HG02970 (cell line): ENCODE measurements around the gene NCBP3.
"Not testable (repeated sequence)": the region's sequence is repeated elsewhere in the genome, so short reads cannot be mapped to it uniquely, and the experiment has no call there.

ENCODE experiments used
- ATAC-seq: cut with Tn5 transposase; IDR thresholded peaks from one replicate; pipeline ENCODE4 v1.9.1; 2021; ENCODE audit warnings: mild to moderate bottlenecking, moderate library complexity, moderate number of reproducible peaks; ENCODE audit not compliant: unreplicated experiment, low FRiP score

Gene NCBP3

DNA sequence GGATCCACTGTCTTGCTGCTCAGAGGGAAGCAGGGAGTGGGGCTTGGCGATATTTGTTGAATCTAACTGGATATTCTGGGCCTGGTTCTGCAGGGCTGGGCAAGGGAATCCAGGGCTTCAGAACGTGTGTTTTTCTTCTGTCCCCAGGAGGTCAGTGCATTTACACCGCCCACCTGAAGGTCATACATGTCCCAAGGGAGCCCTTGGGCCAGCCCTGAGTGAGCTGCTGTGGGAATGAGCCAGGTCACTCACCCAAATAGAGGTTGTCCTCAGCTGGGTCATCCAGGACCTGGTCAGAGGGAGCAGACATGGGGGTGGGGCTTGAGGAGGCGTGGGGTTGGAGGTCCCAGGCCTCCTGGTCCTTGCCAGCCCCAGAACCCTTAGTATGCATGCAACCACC is 36.2 kb upstream of the NCBP3 start:
- ATAC-seq, result no peak

DNA sequence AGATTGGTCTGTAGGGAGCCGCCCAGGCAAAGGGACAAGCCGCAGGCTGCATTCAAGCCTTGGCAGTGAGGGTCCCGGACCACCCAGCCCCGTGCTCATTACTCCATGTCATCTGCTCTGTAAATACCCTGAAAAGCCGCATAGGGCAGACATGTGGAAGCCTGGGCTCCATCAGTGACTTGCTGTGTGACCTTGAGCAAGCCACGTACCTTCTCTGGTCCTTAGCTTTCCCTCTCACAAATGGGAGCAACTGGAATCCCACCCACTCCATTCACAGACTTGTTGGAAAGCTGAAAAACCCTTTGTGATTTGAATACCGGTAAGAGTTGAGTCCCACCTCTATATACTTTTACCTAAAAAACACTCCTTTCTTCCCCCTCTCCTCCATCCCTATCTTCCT is 34.9 kb upstream of the NCBP3 start:
- ATAC-seq, result no peak

DNA sequence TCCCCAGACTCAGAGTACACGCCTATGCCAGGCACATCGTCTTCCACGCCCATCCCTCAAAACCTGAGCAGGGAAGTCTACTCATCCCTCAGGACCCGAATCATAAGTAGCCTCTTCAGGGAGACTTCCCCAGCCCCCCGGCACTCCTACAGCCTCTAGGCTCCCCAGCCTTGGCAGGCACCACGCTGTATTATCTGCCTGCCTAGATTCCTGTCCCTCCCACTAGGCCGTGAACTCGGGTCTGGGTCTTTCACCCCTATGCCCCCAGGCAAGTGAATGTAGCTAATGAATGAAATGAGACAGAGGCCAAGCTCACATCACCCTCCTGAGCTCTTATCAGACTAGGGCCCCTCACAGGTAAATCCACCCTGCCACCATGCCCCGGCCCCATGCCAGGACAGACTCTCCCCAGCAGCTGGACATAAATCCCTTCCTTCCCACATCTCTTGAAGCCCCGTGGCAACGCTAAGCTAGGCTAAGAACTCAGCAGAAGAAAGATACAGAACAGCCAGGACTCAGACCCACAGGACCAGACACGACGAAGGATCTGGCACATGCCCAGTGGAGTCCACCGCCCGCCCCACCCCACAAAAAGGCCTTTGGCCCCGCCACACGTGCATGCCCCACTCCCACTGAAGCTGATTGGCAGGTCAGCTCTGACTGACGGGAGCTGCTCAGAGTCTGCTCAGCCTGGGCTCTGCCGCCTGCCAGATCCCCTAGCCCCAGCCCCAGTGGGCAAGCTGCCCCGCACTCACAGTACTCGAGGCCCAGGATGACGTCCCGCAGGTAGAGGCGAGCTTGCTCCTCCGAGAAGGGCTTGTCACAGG is 33.8 kb upstream of the NCBP3 start:
- ATAC-seq, result no peak

DNA sequence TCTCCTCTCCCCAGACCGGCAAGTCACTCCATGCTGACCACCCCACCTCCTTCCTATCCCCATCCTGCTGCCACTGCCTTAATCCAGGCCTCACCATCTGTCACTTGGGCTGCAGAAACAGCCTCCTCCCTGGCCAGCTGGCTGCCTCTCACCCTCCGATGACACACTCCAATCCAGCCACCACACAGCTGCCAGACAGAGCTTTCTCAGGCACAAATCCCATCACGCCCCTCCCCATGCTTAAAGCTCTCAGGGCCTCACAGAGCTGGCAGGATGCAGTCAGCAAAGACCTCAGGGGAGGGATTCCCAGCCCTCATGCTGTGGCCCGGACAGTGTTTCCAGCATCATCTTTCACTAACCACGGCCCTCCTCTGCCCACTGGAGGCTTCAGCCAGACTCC is 33.1 kb upstream of the NCBP3 start:
- ATAC-seq, result no peak

DNA sequence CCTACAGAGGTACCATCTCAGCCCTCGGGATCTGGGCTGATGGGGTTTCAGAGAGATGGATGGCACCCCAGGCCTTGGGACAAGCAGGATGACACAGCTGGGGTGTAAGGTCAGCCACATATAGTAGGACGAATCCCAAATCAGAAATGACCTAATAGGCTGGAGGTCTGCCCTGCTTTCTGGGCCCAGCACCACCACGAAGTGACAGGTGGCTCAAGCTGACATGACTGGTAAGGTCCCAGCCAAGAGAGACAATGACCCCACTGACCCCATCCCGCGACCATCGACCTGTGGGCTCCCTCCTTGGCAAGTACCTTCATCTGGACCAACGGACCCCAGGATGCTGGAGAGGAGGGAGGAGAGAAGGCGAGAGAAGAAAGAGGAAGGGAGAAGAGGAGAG is 31.2 kb upstream of the NCBP3 start:
- no peak for ATAC-seq

DNA sequence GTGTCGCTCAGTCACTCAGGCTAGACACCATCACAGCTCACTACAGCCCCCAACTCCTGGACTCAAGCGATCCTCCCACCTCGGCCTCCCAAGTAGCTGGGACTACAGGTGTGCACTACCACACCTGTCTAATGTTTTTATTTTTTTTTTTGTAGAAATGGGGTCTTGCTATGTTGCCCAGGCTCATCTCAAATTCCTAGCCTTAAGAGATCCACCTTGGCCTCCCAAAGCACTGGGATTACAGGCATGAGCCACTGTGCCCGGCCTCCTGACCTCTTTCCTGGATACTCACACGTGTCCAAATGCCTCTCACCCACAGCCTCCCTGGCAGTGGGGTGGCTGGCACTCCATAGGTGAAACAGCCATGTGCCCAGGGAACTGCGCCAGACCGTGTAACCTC is 29.3 kb upstream of the NCBP3 start:
- no peak for ATAC-seq

DNA sequence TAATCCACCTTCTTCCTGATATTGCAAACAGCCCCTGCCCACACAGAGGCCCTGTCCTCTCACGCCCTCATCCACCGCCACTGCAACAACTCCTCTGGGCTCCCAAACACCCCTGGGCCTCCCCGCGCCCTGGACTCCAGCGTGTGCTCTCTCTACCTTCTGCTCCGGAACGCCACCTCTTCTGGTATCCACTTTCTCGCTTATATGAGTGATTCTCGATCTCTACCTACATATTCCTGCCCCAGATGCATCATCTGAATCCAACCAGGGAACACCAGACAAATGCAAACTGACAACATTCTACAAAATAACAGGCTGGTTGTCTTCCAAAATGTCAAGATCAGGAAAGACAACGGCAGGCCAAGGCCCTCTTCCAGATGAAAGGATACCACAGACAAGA is 27.8 kb upstream of the NCBP3 start:
- no peak for ATAC-seq

DNA sequence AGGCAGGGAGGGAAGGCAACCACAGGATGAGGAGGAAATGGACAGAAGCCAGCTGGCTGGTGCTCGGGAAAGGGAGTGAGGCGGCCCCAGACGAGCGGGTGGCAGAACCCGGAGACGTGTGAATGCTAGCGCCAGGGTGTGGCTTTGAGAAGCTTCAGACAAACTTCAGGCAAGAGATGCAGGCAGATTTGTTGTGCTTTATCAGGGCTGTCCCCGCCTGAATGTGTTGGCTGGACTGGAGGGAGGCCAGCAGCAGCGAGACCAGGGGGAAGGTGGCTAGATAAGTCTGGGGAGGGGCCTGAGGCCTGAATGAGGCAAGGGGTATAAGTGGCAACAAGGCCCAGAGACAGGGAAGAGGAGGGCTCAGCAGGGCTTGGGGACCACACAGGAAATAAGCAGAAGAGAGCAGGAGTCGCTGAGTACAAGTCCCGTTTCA is 24.8 kb upstream of the NCBP3 start:
- no peak for ATAC-seq

DNA sequence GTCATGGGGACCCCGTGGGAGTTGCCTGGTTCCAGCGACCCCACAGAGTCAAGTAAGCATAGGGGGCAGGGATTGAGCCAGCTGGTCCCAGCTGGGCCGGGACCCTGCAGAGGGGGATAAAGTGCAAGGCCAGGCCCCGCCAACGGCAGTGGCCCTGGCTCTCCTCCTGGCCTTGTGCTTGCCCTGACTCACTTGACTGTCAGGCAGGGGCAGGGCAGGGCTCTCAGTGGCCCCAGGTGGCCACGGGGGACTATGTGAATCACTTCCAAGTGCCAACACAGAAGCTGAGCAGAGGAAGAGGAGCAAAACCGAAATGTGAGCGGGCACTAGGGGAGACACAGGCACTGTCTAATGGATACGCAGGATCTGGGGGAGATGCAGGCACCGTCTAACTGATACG is 21.6 kb upstream of the NCBP3 start:
- ATAC-seq, result no peak

DNA sequence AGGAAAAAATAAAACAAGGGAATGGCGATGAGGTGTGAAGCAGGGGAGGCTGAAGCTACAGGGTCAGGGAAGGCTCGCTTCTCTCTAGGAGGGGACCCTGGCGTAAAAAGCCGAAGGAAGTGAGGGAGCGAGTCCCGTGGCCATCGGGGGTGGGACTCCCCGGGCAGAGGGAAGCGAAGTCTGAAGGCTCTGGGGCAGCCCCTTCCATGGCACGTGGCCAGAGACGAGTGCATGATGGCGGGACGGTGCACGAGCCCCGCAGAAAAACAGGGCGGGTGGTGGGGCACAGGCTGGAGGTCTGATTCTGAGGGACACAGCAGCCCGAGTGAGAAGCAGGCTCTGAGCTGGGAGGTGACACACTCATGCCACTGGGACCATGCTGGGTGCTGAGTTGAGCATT is 21.1 kb upstream of the NCBP3 start:
- ATAC-seq, result no peak

DNA sequence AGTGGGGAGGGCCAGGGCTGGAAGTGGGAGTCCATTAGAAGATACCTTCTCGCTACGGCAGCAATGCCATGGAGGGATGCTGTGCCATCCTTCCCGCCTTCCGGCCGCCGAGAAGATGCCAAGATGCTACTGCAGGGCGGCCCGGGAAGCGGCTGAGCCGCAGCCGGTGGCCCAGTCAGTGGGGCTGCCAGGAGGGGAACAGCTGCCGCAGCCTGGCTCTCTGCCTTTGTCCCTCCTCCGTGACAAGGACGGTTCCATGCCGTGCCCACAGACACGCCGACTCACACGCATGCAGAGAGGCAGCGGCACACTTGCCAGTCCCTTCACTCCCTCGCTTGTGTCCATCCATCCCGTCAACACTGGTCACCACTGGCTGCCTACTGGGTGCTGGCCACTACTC is 20.2 kb upstream of the NCBP3 start:
- ATAC-seq, result no peak

DNA sequence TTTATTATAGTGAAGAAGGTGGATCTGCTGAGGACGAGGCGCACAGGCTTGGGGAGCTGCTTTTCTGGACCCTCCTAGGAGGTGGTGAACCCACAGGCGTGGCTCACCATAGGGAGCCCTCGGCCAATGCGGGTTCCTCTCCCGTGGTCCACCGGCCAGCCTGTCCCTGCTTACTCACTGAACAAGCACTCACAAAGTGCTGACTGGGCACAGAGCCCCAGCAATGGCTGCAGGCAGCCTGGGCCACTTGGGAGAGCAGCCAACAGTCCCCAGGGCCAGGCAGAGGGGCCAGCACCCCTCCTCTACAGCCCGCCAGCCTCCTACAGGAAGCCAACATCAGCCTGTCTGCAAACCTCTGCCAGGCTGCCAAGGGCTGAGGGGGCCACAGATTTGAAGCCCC is 19.1 kb upstream of the NCBP3 start:
- no peak for ATAC-seq

DNA sequence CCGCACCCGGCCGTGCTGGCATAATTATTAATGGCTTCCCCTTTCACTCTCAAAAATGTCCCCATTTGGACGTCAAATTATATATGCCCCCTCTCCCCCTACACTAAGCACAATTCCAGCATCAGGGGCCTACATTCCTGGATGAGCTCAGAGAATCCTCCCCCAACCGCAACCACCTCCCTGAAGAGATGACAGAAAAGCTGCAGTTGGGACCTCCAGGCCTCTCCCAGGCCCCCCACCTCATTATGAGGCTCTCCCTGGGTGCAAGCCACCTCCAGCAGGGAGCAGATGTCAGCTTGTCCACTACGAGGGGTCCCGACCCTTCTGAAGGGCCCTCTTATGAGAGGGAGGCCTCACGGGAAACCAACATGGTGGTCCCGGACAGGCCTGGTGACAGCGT is 18.5 kb upstream of the NCBP3 start:
- ATAC-seq, result no peak

DNA sequence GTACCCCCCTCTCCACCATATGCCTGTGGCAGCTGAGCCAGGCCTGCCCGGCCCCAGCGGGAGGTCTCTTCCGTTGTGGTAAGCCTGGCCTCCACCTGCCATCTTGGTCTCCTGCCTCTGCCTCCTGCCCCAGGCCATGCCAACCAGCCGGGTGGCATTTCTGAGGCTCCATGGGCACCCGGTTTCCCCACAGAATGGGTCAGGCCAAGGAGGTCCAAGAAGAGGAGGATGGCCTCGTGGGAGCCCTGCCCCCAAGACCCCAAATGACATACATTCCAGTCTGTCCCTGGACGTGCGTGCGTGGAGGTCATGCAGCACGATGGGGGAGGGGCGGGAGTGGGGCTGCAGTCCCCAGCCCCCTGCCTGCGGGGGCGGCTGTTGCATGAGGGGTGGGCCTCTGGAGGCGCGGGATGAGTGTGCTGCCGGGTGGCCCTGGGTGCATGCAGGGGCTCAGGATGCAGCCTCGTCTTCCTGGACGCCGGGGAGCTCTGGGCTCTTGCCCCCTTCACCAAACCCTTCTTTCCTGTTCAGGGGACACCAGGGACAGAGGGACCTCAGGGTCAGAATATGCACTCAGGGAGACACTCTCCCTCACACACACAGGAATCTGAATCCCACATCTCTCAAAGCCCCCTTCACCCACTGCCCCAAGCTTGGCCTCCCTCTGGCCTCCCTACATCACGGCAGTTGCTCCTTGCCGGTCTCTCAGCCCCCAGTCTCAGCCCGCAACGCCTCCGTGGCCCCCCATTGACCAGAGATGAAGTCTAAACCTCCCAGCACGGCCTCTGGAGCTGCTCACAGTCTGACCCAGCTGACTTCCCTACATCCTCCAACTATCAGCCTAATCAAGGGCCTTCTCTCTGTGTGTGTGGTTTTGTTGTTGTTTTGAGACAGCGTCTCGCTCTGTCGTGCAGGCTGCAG is 16.0 kb upstream of the NCBP3 start:
- ATAC-seq, result no peak

DNA sequence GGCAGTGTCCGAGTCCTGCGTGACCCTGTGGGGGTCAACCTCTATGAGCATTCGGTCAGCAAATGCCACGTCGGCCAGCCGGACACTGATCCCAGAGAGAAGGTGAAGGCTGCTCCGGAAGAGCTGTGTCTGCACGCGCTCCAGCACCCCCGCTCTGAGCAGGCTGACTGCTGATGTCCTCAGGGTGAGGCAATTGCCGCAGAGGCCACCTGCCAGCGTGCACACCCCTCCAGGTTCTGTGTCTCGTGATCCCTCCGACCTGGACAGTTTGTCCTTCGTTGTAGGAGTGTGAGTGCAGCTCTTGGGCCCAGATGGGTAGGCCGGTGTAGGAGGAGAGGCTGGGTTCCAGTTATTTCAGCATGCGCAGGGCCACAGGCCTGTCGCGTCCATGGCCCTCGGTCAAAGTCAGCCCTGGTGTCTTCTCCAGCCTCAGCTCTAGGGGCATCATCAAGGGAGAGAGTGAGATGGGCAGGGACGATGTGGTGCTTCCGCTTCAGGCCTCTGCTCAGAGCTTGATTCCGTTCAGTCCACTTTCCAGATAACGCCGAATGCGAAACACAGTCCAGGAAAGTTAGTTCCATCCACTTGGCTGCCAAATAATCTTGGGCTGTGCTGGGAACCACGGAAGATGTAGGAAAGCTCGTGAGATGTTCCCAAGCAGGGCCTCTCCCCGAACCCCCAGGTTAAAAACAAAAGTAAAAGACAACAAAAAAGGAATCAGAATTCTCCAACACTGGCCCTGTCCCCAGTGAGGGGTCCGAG is 15.1 kb upstream of the NCBP3 start:
- ATAC-seq, result no peak

DNA sequence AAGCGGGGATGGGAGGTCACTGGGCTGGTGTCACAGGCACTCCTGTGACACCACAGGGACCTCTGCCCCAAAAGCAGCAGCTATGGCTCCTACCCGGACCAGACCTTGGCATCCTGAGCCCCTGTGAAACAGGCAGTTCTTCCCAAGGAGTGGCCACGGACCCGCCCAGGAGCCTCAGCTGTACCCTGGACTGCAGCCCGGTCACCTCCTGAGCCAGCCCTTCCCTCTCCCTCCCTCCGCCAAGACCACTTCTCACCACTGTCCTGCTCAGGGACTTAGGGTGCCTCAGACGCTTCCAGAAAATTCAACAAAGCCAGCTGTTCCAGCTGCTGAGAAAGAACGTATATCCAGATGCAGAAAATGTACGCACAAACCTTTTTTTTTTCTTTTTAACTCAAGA is 13.9 kb upstream of the NCBP3 start:
- no peak for ATAC-seq

DNA sequence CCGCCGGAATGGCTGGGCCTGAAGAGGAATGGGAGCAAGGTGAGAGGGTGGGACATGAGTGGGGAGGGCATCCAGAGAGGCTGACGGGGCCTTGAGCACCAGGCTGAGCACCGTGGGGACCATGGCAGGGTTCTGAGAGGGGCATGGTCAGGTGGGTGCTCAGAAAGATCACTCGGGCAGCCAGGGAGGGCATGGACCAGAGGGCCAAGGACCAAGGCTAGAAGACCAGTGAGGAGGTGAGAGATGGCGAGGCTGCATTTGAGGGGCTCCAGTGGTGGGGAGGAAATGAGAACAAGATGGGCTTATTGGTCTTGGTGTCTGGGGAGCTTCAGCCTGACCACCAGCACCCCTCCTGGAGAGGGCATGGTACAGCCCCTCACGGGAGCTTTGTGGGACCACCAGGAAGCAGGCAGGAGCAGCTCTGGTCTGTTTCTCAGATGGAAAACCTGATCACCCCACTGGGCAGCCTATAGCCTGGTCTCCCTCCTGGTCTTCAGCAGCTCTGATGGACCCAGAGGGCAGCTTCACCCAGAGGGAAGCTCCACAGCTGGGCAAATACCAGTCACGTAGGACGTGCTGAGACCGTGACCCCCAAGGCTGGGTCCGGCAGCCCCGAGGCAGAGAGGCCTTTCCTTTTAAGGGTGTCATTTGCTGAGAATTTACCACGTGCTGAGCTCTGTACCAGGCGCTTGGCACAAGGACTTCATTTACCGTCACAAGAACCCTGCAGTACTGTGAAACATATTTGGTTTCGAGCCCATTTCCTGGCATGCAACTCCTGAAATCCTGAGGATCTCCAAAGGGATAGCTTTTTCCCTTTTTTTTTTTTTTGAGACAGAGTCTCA is 11.4 kb upstream of the NCBP3 start:
- ATAC-seq, result no peak

DNA sequence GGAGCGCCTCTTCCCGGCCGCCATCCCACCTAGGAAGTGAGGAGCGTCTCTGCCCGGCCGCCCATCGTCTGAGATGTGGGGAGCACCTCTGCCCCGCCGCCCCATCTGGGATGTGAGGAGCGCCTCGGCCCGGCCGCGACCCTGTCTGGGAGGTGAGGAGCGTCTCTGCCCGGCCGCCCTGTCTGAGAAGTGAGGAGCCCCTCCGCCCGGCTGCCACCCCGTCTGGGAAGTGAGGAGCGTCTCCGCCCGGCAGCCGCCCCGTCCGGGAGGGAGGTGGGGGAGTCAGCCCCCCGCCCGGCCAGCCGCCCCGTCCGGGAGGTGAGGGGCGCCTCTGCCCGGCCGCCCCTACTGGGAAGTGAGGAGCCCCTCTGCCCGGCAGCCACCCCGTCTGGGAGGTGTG is 8.2 kb upstream of the NCBP3 start:
- not testable (repeated sequence) for ATAC-seq

DNA sequence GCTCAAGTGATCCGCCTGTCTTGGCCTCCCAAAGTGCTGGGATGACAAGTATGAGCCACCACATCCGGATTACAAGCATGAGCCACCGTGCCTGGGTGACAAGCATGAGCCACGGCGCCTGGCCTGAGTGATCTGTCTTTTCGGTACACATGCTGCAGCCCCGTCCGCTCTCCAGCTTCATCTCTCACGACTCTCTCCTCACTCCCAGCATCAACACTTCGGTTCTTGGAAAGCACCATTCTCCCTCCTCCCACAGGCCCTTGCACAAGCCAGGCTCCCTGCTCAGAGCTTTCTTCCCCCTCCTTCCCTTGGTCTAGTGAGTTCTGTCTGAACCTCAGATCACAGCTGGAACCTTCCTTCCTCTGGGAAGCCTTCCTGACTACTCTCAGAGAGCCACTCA is 6.5 kb upstream of the NCBP3 start:
- ATAC-seq, result no peak

DNA sequence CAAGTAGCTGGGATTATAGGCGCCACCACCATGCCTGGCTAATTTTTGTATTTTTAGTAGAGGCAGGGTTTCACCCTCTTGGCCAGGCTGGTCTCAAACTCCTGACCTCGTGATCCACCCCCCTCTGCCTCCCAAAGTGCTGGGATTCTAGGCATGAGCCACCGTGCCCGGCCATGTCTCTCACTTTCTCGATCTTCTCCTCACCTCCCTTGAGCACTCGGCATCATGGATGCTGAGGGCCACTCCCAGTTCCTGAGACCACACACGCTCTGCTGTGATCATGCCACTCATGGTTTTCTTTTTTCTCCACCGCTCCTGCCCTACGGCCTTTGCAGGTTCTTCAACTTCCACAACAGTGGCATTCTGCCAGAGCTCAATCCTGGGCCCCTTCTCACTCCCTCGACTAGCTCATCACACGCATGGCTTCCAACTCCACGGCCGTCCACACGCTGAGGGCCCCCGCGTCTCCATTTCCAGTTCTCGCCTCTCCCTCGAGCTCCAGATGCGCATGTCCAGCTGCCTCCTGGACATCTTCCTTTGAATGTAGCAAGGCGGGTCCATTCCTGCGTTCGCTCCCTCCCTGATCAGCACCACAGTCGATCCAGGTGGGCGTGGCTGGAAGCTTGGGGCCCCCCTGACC is 5.5 kb upstream of the NCBP3 start:
- no peak for ATAC-seq
